Measurements from ENCODE around the gene RAPGEF2.
"Not testable (repeated sequence)": the region's sequence is repeated elsewhere in the genome, so short reads cannot be mapped to it uniquely, and the experiment has no call there.

RAPGEF2 gene

DNA sequence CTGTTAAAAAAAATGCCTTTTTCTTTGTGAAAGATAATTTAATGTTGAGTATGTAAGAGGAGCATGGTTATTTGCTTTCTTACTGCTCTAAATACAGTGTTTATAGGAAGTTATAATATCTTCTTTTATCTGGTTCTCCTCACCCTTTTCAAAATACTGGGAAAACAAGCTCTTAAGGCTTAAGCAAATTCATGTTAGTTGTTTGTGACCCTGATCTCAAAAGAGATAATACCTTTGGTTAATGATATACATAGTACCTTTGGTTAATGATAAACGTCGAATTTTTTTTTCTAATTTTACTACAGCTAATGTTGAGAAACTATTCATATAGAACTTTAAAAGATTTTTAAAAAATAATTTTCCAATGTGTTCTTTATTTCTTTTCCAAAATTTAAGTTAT, 180.1 kb downstream of the RAPGEF2 start:
- DNase-seq = no peak

DNA sequence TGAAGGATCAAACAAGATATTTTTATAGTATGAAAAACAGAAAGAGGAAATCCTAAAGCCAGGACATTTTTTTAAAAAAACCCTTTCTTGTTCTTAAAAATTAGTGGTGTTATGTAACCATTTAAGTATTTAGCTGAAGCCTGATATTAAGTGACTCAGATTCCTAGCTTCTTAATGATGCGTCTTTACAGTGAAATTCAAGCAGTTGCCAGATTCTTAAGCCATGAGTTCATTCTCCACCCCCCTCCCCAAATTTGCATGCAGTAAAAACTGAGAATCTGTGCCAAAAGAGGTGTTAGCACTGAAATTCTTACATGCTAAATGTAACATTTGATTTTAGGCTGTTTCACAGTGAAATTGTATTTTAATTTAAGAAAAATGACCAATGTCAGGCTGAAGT, 180.8 kb downstream of the RAPGEF2 start:
- DNase-seq = no peak

DNA sequence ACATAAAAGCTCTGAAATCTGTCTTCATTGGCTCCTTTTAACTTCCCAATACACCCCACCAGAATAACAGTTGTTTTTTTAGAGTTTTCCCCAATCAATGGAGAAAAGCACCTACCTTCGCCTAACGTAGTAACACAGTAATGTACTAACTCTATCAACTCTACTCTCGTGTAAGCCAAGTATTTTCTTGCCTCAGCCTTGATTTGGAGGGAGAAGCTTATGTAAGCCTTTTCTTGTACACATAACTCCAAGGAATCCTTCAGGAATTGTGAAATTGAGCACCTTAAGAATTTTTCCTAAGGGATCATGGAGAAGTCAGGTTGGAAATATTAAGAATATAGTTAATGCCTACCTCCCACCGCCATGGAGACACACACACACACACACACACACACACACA, 181.2 kb downstream of the RAPGEF2 start:
- no peak for DNase-seq

DNA sequence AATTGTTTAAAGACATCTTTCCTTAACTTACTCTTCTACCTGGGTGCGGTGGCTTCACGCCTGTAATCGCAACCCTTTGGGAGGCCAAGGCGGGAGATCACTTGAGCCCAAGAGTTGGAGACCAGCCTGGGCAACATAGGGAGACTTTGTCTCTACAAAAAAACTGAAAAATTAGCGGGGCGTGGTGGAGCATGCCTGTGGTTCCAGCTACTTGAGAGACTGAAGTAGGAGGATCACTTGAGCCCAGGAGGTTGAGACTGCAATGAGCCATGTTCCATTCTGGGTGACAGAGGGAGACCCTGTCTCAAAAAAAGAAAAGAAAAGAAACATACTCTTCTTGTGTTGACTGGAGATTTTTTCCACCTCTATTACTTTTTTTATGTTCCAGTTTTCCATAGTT, 181.9 kb downstream of the RAPGEF2 start:
- DNase-seq = no peak

DNA sequence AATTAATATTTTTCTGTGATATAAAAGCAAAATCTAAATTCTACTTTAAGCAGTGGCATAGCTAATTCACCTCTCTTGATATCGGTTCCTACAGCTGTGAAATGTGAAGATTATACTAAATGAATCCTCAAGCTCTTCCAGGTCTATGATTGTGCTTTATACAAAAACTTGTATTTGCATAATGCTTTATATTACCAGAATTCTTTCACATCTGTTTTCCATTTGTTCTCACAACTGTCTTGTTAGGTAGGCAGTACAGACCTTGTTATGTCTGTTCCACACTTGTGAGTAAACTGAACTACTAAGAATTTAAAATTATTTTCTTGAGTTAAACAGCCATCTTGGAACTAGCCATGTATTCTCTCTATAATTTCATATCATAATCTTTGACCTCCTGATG, 184.9 kb downstream of the RAPGEF2 start:
- no peak for DNase-seq

DNA sequence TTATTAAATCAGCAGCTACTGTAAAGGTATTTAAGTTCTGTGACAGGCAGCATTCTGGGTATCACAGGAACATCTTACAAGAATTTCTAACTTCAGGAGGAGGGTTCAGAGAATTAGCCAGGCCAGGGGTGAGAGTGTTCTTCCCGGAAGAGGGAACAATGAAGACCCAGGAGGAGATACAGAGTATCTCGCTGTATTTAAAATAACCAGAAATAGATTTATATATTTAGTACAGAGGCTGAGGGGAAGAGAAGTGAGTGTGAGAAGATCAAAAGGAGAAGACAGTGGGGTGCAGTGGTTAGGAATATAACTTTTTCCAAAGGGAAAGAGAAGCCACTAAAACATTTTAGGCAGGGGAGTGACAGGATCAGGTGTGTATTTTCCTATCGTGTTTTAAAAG, 186.8 kb downstream of the RAPGEF2 start:
- DNase-seq = no peak

DNA sequence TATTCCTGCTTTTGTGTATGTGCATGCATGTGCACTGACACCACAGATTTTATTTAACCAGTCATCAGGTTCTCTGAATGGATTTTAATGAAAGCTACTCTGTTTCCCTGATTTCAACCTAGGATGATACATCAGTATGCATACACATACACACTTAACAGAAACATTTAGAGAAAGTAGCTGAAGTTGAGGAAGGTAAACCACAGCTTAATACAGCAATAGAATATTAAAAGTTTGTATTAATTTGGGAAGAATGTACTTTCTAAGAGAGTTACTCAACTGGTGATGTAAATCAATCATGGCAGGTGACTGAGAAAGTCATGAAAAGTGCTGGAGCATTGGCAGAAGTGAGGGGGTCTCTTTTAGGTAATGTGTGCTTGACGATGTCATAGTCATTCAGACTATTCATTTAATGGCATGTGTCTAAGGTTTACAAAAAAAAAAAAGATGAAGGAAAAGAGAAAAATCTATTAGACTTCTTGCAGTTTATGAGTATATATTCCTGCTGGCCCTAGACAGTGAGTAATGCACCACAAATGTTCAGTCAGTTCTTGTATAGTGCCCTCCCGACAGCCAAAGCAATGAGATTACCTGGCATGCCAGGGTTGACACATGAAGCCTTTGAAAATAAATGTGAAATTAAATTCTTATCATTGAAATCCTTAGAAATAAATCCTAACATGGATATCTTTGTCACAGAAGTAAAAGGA, 187.6 kb downstream of the RAPGEF2 start:
- DNase-seq = no peak

DNA sequence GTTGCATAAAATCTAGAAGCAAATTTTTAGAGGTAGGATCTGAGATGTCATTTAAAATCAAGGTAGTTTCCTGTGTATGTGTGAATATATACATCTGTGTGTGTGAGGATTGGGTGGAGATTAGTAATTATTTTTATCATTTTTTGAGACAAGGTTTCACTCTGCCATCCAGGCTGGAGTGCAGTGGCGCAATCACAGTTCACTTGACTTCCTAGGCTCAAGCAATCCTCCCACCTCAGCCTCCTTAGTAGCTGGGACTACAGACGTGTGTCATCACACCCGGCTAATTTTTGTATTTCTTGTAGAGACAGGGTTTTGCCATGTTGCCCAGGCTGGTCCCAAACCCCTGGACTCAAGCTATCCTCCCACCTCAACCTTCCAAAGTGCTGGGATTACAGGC, 188.3 kb downstream of the RAPGEF2 start:
- DNase-seq = no peak

DNA sequence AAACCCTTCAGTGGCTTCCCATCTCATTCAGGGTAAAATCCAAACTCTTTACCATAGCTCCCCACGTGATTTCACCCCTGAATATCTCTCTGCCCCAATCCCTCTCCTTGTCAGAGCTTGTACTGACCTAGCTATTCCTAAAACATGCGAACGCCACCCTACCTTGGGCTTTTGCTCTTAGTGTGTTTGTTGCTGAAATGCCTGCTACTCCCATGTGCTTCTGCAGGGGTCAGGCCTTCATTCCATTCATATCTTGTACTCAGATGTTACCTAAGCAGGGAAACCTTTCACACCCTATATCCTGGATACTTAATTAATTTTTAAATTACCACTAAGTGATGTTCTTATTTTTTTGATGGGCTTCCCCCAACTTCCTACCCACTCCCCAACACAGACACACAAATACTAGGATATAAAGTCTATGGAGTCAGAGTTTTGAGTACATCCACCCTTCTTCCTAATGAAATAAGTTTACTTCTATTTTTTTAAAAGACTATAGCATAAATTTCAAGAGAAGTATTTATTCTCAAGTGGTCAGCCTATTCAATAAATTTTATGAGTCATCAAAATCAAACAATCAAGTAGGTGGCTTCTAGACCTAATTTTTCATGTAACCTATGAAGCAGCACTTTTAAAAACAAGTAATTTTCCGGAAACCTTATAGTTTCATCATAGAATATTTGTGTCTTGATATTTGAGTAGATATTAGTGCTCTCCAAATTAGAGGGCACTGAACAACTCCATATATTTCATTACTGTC, 189.4 kb downstream of the RAPGEF2 start:
- DNase-seq = no peak

DNA sequence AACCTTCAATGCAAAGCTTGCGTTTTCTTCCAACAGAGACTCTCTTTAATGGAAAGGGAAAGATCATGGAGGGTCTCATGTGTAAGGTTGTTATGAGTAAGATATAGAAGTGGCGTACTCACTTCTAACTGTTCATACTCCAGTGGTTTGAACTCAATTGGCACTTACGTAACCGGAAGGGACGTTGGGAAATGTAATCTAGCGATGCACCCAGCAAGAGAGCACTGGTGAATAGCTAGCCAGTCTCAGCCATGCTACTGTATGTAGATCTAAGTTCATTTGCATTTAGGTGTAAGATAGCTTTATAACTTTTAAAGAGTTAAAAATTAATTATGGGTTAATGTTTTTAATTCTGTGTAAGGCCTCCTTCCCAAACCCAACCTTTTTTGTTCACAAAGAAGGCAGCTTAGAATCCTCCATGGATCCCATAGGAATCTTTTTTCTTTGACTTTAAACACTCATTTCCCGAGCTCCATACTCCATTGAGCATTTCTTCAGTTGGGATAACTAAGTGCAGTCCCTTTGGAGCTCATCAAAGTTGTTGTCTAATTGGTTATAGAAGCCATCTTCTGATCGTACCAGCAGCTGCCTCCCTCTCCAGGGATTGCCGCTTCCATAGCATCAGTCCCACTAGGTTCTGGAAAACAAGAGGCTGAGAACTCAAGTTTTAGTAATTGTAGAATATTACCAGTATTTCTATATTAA, 191.1 kb downstream of the RAPGEF2 start:
- no peak for DNase-seq

DNA sequence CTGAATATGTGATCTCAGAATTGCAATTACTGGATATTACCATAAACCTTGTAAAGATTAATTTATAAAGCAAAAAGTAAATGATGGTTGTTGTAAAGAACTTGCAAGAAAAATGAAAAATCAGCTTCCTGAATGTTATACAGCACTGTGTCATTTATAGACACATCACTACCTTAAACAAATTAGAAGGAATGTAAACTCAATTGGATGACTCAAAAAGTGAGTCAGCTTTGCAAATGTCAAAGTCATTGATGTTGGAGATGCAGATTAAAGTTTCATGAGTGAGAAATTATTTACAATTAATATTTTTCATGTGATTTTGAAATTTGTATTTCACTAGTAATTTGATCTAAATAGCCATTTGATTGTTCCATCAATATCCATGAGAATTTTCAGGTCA, 193.2 kb downstream of the RAPGEF2 start:
- no peak for DNase-seq

DNA sequence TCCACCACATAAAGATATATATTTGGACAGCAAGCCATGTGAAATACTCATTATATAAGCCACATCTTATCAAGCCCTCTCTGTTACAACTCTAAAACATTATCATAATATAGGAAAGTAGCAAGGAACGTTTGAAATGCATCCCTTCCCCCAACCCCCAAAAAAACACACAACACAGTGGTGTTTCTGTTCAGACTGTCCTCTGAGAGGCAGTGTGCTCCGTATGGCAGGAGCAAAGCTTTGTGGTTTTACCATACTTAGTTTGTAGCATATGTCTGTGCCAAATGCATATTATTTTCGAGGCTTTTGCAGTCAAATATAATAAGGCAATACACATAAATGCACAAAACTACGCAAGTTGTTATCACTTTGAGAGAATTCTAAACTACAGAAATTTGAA, 194.2 kb downstream of the RAPGEF2 start:
- DNase-seq = peak in 1 of 5 experiments; percentile 3

DNA sequence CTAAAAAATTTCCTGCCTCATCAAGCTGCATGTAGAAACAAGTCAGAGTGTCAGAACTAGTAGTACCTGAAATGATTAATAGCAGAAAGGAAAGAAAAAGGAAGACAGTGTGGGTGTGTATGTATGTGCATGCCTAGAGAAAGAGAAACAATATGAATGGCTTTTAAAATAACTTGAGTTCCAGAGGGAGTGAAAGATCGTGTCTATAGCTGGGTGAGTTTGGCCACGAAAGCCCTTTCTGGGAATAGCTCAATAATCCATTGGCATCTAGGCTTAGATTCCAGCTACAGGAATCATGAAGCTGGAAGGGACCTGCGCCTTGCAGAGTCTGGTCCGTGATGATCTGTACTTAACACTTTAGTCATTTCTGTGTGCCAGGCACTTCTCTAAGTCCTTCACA, 195.6 kb downstream of the RAPGEF2 start:
- no peak for DNase-seq

DNA sequence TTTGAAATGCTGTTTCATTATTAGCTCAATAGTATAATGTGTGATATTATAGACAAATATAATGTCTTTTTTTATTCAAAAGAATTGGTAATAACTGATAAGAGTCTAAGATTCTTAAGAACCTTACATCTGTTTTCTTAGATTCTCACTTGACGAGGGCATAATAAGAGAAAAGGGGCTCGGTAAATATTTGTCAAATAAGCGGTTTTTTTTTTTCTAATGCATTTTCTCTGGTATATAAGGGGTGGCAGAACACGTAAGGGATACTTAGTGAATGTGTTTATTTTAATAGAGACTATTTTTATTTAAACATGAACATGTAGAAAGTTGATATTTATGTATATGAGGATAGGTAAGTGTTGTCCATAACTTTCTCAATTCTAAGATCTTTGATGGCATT, 200.6 kb downstream of the RAPGEF2 start:
- DNase-seq = no peak

DNA sequence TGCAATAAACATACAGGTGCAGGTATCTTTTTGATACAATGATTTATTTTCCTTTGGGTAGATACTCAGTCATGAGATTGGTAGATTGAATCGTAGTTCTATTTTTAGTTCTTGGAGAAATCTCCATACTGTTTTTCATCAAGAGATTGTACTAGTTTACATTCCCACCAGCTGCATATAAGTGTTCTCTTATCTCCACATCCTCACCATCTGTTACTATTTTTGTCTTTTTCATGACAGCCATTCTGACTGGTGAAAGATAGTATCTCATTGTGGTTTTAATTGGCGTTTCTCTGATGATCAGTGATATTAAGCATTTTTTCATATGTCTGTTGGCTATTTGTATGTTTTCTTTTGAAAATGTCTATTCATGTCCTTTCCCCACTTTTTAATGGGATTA, 202.2 kb downstream of the RAPGEF2 start:
- DNase-seq = peak in 1 of 5 experiments; percentile 3

DNA sequence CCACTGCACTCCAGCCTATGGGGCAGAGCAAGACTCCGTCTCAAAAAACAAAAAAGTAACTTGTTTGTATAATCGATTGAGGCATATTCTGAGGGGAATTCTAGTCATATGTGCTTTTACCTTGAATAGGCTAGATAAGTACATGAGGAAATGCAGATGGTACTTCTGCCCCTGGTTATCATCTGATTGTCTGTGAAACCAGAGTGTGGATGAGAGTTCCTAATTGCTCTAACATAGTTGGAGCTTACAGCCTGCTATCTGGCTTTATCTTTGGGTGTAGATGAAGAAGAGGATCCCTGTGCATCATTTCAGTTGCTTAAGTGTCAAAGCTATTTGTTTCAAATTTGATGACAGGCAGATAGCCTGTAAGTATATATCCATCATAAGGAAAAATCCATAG, 205.1 kb downstream of the RAPGEF2 start:
- no peak for DNase-seq

DNA sequence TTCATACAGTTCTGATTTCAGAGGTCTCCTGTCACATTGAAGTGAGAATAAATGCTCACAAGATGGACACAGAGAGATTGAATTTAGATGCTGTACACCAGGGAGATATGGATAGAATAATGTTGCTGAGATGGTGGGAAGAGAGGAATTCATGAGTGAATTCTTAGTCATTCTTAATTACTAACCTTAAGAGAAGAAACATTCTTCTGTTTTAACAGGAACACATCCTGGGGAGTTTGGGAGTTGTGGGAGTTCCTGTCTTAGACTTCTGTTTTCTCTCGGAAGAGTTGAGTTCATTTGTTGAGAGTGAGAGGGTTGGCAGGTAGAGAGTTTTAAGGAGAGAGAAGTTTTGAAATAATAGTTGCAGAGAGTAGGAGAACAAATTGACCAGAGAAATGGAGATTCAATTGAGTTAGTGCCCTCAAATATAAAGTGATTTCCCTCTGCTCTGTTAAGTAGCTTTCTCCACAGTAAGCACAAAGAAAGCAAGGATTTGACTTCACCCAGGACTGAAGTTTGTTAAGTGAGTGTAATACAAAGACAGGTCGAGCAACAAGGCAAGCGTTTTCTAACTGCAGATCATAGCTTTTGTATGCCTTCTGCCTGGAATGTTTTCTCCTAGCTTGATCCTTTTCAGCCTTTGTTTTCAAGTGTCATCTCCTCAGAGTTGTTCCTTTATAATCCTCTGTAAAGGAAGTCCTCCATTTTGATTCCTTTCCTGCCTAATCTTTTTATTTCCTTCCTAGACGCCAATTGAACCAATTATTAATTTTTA, 205.9 kb downstream of the RAPGEF2 start:
- no peak for DNase-seq

DNA sequence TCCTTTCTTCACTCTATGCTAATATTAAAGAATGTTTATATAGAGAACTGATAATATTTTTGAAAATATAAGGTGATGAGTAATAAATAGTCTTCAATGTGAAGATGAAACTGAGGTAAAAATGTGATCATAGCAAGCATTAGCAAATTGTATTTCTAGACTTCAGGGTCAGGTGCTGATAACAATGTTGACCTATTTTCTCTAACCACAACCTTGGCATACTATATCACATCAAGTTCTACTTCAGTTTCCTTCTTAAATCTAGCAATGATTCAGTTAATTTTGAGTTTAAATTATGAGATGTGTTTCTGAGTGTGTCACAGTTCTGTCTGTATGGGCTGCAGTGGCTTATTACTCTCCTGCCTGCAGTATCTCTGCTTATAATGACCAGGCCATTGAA, 209.4 kb downstream of the RAPGEF2 start:
- DNase-seq = peak in 1 of 5 experiments; percentile 12

DNA sequence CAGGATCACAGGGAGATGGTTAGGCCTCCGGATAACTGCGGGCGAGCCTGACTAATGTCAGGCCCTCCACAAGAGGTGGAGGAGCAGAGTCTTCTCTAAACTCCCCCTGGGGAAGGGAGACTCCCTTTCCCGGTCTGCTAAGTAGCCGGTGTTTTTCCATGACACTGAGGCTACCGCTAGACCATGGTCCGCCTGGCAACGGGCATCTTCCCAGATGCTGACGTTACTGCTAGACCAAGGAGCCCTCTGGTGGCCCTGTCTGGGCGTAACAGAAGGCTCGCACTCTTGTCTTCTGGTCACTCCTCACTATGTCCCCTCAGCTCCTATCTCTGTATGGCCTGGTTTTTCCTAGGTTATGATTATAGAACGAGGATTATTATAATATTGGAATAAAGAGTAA, 213.0 kb downstream of the RAPGEF2 start:
- not testable (repeated sequence) for DNase-seq

DNA sequence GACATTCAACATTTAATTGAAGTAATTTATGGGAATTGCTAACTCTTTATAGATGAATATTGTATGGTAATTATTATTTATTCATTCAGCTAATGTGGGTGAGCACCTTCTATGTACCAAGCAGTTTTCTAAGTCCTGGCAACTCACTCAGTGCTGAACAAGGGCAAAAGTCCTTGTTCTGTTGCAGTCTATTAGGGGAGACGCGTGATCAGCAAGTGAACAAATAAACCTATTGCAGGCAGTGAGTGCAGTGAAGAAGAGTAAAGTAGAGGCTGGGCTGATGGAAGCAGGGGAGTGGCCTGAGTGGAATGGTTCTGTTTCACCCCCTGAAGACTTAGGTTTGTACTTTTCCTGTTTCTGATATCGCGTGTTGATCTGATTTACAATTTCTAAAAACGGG, 214.3 kb downstream of the RAPGEF2 start:
- DNase-seq = no peak

DNA sequence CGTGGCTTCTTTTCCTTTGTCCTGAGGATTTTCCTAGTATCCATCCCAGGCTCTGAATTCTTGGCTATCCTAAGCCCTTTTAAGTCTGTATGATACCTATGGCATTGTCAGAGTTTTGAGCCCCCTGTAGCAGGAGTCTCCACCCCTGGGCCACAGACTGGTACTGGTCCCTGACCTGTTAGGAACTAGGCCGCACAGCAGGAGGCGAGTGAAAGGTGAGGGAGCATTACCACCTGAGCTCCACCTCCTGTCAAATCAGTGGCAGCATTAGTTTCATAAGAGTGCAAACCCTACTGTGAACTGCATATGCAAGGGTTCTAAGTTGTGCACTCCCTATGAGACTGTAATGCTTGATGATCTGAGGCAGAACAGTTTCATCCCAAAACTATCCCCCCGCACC, 216.1 kb downstream of the RAPGEF2 start:
- no peak for DNase-seq

DNA sequence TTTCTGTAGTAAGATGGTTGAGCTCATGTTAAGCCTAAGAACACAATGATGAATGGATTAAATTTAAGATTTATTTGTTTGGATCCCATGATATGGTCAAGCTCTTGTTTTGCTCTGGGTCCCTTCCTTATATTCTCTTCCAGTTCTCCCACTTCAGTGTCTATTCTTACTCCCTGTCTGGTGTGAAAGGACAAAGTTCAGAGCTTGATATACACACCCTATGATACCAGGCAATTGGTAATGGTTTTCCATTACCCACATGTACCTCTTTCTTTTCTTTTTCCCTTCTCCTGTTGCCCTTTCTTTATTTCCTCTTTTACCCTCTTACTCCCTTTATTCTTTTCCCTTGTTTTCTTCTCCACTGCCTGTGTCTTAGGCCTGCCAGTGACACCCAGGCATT, 223.6 kb downstream of the RAPGEF2 start:
- DNase-seq = no peak

DNA sequence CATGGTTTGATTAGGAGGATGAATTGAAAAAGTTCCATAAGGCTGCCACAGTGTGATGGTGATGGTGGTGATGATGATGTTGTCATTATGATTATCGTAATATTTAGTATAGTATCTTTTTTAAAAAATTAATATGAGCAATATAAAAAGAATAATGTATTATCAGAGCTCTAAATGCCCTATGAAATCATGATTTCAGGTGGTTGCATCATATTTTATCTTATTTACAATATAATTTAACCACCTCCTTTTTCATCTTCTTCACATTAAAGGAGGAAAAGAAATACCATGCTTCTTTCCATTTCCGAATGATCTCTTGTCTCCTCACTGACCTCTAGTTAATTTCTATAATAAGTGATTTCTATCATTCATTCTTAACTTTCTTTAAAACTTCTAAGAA, 225.9 kb downstream of the RAPGEF2 start:
- DNase-seq = no peak

Data from T-helper 2 cell (primary cell).